H9 (cell line): Measurements from ENCODE around the gene MAN1B1. TPM values are rescaled to one million over a fixed set of nuclear protein-coding genes. Genes with fewer than 3 reads are reported as not detected.

ENCODE experiments used
- DNase-seq: peaks from one replicate; pipeline ENCODE4 v3.0.0-alpha.2; 2017
- H2AFZ ChIP-seq: one replicate; pipeline ENCODE4 v1.6.1; 2013; ENCODE audit warnings: mild to moderate bottlenecking, low read length, control low read depth, moderate library complexity
- H2AK5ac ChIP-seq: 2 replicates; pipeline ENCODE4 v1.6.1; 2013; ENCODE audit warnings: low read length, control low read depth, mixed read lengths; ENCODE audit not compliant: insufficient read length
- H2BK120ac ChIP-seq: one replicate; pipeline ENCODE4 v1.6.1; 2013; ENCODE audit warnings: low read depth, mild to moderate bottlenecking, low read length, control low read depth, inconsistent platforms; ENCODE audit not compliant: poor library complexity, severe bottlenecking
- H2BK12ac ChIP-seq: 2 replicates; pipeline ENCODE4 v1.6.1; 2013; ENCODE audit warnings: low read length, control low read depth, mixed read lengths, low read depth; ENCODE audit not compliant: insufficient read length
- H2BK15ac ChIP-seq: 2 replicates; pipeline ENCODE4 v1.6.1; 2013; ENCODE audit warnings: low read depth, low read length, control low read depth
- H2BK20ac ChIP-seq: one replicate; pipeline ENCODE4 v1.6.1; 2013; ENCODE audit warnings: low read depth, mild to moderate bottlenecking, low read length, control low read depth, inconsistent platforms; ENCODE audit not compliant: poor library complexity, severe bottlenecking
- H2BK5ac ChIP-seq: 2 replicates; pipeline ENCODE4 v1.6.1; 2013; ENCODE audit warnings: low read length, control low read depth, mixed read lengths; ENCODE audit not compliant: insufficient read length
- H3K14ac ChIP-seq: 2 replicates; pipeline ENCODE4 v1.6.1; 2013; ENCODE audit warnings: low read length, control low read depth; ENCODE audit not compliant: insufficient read depth
- H3K18ac ChIP-seq: 2 replicates; pipeline ENCODE4 v1.6.1; 2013; ENCODE audit warnings: low read depth, mild to moderate bottlenecking, mixed read lengths, low read length, control low read depth; ENCODE audit not compliant: insufficient read length
- H3K23ac ChIP-seq: 2 replicates; pipeline ENCODE4 v1.6.1; 2013; ENCODE audit warnings: low read length, control low read depth, mixed read lengths, low read depth; ENCODE audit not compliant: insufficient read length
- H3K23me2 ChIP-seq: 2 replicates; pipeline ENCODE4 v1.6.1; 2013; ENCODE audit warnings: low read depth, mild to moderate bottlenecking, mixed read lengths, low read length, control low read depth; ENCODE audit not compliant: insufficient read length, poor library complexity, severe bottlenecking
- H3K27ac ChIP-seq: 2 replicates; pipeline ENCODE4 v1.5.1; 2013; ENCODE audit warnings: low read length, control low read depth, mixed read lengths, low read depth; ENCODE audit not compliant: insufficient read length
- H3K27me3 ChIP-seq: 2 replicates; pipeline ENCODE4 v1.6.1; 2013; ENCODE audit warnings: low read length, control low read depth, inconsistent platforms; ENCODE audit not compliant: insufficient read depth
- H3K4ac ChIP-seq: 2 replicates; pipeline ENCODE4 v1.6.1; 2013; ENCODE audit warnings: low read depth, mild to moderate bottlenecking, control low read depth, inconsistent platforms, low read length, moderate library complexity
- H3K4me1 ChIP-seq: 2 replicates; pipeline ENCODE4 v1.6.1; 2013; ENCODE audit warnings: low read length, control low read depth, inconsistent platforms; ENCODE audit not compliant: insufficient read depth
- H3K4me2 ChIP-seq: 2 replicates; pipeline ENCODE4 v1.6.1; 2013; ENCODE audit warnings: low read length, control low read depth, mixed read lengths; ENCODE audit not compliant: insufficient read length, insufficient read depth
- H3K56ac ChIP-seq: 2 replicates; pipeline ENCODE4 v1.6.1; 2013; ENCODE audit warnings: low read depth, mild to moderate bottlenecking, mixed read lengths, low read length, control low read depth; ENCODE audit not compliant: insufficient read length
- H3K79me1 ChIP-seq: 2 replicates; pipeline ENCODE4 v1.6.1; 2013; ENCODE audit warnings: low read depth, mild to moderate bottlenecking, moderate library complexity, low read length, control low read depth, inconsistent platforms; ENCODE audit not compliant: insufficient read depth, poor library complexity, severe bottlenecking
- H3K79me2 ChIP-seq: 2 replicates; pipeline ENCODE4 v1.6.1; 2013; ENCODE audit warnings: low read length, control low read depth, inconsistent platforms; ENCODE audit not compliant: insufficient read depth
- H3K9ac ChIP-seq: 2 replicates; pipeline ENCODE4 v1.6.1; 2013; ENCODE audit warnings: low read length, control low read depth, mixed read lengths; ENCODE audit not compliant: insufficient read length; ENCODE audit errors: extremely low read depth
- H3K9me3 ChIP-seq: one replicate; pipeline ENCODE4 v1.6.1; 2013; ENCODE audit warnings: low read depth, low read length, inconsistent platforms; ENCODE audit not compliant: control insufficient read depth
- H3T11ph ChIP-seq: one replicate; pipeline ENCODE4 v1.6.1; 2013; ENCODE audit warnings: mild to moderate bottlenecking, low read length, control low read depth, inconsistent platforms
- H4K20me1 ChIP-seq: one replicate; pipeline ENCODE4 v1.6.1; 2013; ENCODE audit not compliant: control insufficient read depth, insufficient read length, insufficient read depth
- H4K5ac ChIP-seq: 2 replicates; pipeline ENCODE4 v1.6.1; 2013; ENCODE audit warnings: low read depth, mild to moderate bottlenecking, mixed read lengths, low read length, control low read depth; ENCODE audit not compliant: insufficient read length
- H4K8ac ChIP-seq: replicated peaks from 2 replicates; pipeline ENCODE4 v1.6.1; 2013; ENCODE audit warnings: low read length, control low read depth, mixed read lengths, low read depth; ENCODE audit not compliant: insufficient read length
- H4K91ac ChIP-seq: 2 replicates; pipeline ENCODE4 v1.6.1; 2013; ENCODE audit warnings: low read depth, mild to moderate bottlenecking, moderate library complexity, mixed read lengths, low read length, control low read depth; ENCODE audit not compliant: insufficient read length
- H3K27ac Mint-ChIP-seq, 3 experiments: 2 replicates in 2 of 3; 3 replicates in 1 of 3; pipeline ENCODE4 v1.8.0; 2020 to 2021; ENCODE audit warnings: mixed read lengths in 3 of 3, mild to moderate bottlenecking in 1 of 3, moderate library complexity in 1 of 3
- H3K27me3 Mint-ChIP-seq: 2 replicates; pipeline ENCODE4 v1.8.0; 2021; ENCODE audit warnings: low read depth, mild to moderate bottlenecking, moderate library complexity, mixed read lengths
- H3K36me3 Mint-ChIP-seq, 3 experiments: 2 replicates in 2 of 3; 3 replicates in 1 of 3; pipeline ENCODE4 v1.8.0; 2020 to 2021; ENCODE audit warnings: low read depth in 3 of 3, mixed read lengths in 3 of 3; ENCODE audit not compliant: insufficient read depth in 1 of 3
- H3K4me1 Mint-ChIP-seq, 2 experiments: 2 replicates each; pipeline ENCODE4 v1.8.0; 2020; ENCODE audit warnings: mixed read lengths in 2 of 2
- H3K4me3 Mint-ChIP-seq, 2 experiments: 2 replicates in 1 of 2; 3 replicates in 1 of 2; pipeline ENCODE4 v1.8.0; 2020 to 2021; ENCODE audit warnings: mild to moderate bottlenecking in 2 of 2, mixed read lengths in 2 of 2, moderate library complexity in 1 of 2
- H3K9me3 Mint-ChIP-seq, 2 experiments: 2 replicates in 1 of 2; 3 replicates in 1 of 2; pipeline ENCODE4 v1.8.0; 2020; ENCODE audit warnings: mild to moderate bottlenecking in 2 of 2, mixed read lengths in 2 of 2, moderate library complexity in 1 of 2
- CTCF ChIP-seq: fragments of 200-600 bp; sonication (generic); conservative IDR thresholded peaks from 3 replicates; pipeline ENCODE4 v1.8.0; 2021; ENCODE audit warnings: antibody characterized with exemption, mild to moderate bottlenecking
- WGBS: extraction: QIAGEN DNeasy Blood & Tissue Kit; methylation state at CpG from one replicate; pipeline ENCODE4 v1.1.7; 2013; ENCODE audit warnings: missing lambda C conversion rate, low lambda C conversion rate, mixed read lengths; ENCODE audit not compliant: insufficient read length; ENCODE audit errors: extremely low coverage; 5-methylcytosine and 5-hydroxymethylcytosine counted together
- long read RNA-seq: library from polyadenylated mRNA; unstranded; transcript quantifications from one replicate; pipeline ENCODE4 v2.0.0, GENCODE V29; 2020
- total RNA-seq: library from RNA; stranded (reverse); gene quantifications from 2 replicates; pipeline ENCODE4 v1.2.1, GENCODE V29; 2021

MAN1B1 gene
- total RNA-seq: 32.7 and 34.9 TPM in 2 replicates
- long read RNA-seq, full-length matches to known transcripts: 416 of 478 reads
- long read RNA-seq, partial matches to known transcripts: 10 of 478 reads
- long read RNA-seq, other reads (novel, unspliced or antisense): 52 of 478 reads

- no peaks in the 10 kb centered on the region for H4K20me1 ChIP-seq
These were observed at the start of gene MAN1B1 for GRCh38 chr9:137086531-137087408. Gene MAN1B1 (plus strand): TSS chr9:137086985. CDS start chr9:137087000, 15 bp downstream.

More at GRCh38 chr9:137086531-137087408, at the start of gene MAN1B1:
- H4K5ac ChIP-seq: no peak within 1 kb of the TSS
- H2BK20ac ChIP-seq: no peak within 1 kb of the TSS
- H2AK5ac ChIP-seq: no peak within 1 kb of the TSS
- no peaks in the 10 kb centered on the region for H3K79me2 ChIP-seq
- H3K23ac ChIP-seq: no peak within 1 kb of the TSS
- no peak within 1 kb of the TSS for H4K8ac ChIP-seq
- peak within 1 kb of the TSS; percentile 29 for H3K9ac ChIP-seq
- Mint-ChIP-seq H3K4me3 (peak within 1 kb of the TSS; percentile 82 to 93), H3K27me3 (peaks cover 7% of the 10 kb centered on the region), H3K36me3 (peaks cover 0 to 12% (median 4%) of the 10 kb centered on the region in 3 experiments; a peak in 3 of 7 replicates), H3K27ac (peak within 1 kb of the TSS in 2 of 3 experiments; percentile 14 to 77; a peak in 3 of 7 replicates), H3K4me1 (peaks cover 17 to 21% of the 10 kb centered on the region in 2 experiments), H3K9me3 (no peaks in the 10 kb centered on the region)
- H2BK5ac ChIP-seq: no peak within 1 kb of the TSS
- no peak within 1 kb of the TSS for H3T11ph ChIP-seq
- no peaks in the 10 kb centered on the region for H3K27me3 ChIP-seq
- H4K91ac ChIP-seq: no peak within 1 kb of the TSS
- H3K23me2 ChIP-seq: peaks cover 12% of the 10 kb centered on the region
- no peak for TF ChIP-seq CTCF
- no peak within 1 kb of the TSS for H2BK12ac ChIP-seq
- H3K4me2 ChIP-seq: peak within 1 kb of the TSS; percentile 79
- H2AFZ ChIP-seq: no peak within 1 kb of the TSS
- WGBS: no CpG with 5 or more reads among the region's 101 CpGs
- no peaks in the 10 kb centered on the region for H3K9me3 ChIP-seq
- H3K56ac ChIP-seq: no peak within 1 kb of the TSS
- DNase-seq: peak; percentile 100
- H2BK120ac ChIP-seq: no peak within 1 kb of the TSS
- H3K18ac ChIP-seq: peak within 1 kb of the TSS; percentile 31
- H2BK15ac ChIP-seq: no peak within 1 kb of the TSS; the same call in 1 of the 2 replicates
- H3K79me1 ChIP-seq: no peaks in the 10 kb centered on the region
- H3K4ac ChIP-seq: no peak within 1 kb of the TSS
- peak within 1 kb of the TSS; percentile 19; the same call in 1 of the 2 replicates for H3K14ac ChIP-seq
- no peak within 1 kb of the TSS for H3K27ac ChIP-seq
- no peaks in the 10 kb centered on the region for H3K4me1 ChIP-seq
